ENCODE data around the gene TMSB10. TPM values are rescaled to one million over a fixed set of nuclear protein-coding genes. Genes with fewer than 3 reads are reported as not detected.
A peak's percentile ranks its signal among the peaks of the same experiment; 100 is the strongest.

Gene TMSB10
- total and polyA plus RNA-seq, 8 donors: 134 to 1,099 (median 328) TPM

DNA sequence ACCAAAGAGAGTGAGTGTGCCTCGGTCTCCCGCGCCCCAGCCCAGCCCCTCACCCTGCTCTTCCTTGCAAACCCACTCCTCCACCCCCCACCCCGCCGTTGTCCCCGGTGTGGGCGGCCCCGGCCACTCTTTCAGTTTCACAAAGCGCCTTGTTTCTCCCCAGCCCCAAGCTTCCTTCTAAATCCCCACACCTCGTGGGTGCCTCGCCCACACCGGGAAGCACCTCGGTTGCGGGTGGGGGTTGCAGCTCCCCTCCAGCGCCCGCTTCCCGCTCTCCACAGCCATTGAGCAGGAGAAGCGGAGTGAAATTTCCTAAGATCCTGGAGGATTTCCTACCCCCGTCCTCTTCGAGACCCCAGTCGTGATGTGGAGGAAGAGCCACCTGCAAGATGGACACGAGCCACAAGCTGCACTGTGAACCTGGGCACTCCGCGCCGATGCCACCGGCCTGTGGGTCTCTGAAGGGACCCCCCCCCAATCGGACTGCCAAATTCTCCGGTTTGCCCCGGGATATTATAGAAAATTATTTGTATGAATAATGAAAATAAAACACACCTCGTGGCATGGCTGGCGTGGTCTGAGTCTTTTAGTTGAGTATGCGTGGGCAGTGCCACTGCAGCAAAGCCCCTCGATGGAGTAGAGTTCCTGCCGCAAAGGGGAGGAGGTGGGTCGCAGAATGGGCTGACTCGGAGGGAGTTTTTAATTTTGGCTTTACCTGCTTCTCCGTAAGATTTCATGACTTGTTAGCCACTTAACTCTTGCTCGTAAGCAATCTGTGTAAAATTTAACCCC lies 848 bp downstream of the TMSB10 start:
- ATAC-seq: peak; percentile 25 to 44 (median 35)
- Histone ChIP-seq H3K27me3 (no peaks in the 10 kb centered on the region), H3K27ac (peak overlapping the region; percentile 78 to 95 (median 90)), H3K4me3 (peak overlapping the region; percentile 86 to 99 (median 98)), H3K36me3 (no peaks in the 10 kb centered on the region), H3K4me1 (peaks cover 0 to 4% (median 0%) of the 10 kb centered on the region in 3 donors), H3K9me3 (no peaks in the 10 kb centered on the region)
- DNase-seq: peak in 5 of 6 donors; percentile 33 to 71 (median 54)
- WGBS, 2 donors: 1 to 2% methylated on average over 30 to 38 of the region's 38 CpGs
- TF ChIP-seq, protein P1, sequence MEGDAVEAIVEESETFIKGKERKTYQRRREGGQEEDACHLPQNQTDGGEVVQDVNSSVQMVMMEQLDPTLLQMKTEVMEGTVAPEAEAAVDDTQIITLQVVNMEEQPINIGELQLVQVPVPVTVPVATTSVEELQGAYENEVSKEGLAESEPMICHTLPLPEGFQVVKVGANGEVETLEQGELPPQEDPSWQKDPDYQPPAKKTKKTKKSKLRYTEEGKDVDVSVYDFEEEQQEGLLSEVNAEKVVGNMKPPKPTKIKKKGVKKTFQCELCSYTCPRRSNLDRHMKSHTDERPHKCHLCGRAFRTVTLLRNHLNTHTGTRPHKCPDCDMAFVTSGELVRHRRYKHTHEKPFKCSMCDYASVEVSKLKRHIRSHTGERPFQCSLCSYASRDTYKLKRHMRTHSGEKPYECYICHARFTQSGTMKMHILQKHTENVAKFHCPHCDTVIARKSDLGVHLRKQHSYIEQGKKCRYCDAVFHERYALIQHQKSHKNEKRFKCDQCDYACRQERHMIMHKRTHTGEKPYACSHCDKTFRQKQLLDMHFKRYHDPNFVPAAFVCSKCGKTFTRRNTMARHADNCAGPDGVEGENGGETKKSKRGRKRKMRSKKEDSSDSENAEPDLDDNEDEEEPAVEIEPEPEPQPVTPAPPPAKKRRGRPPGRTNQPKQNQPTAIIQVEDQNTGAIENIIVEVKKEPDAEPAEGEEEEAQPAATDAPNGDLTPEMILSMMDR (IDR thresholded peaks at IDR 0.05): no peak
- FAIRE-seq: no peak
- intact Hi-C loops (cut with DNase I): no loop called here

DNA sequence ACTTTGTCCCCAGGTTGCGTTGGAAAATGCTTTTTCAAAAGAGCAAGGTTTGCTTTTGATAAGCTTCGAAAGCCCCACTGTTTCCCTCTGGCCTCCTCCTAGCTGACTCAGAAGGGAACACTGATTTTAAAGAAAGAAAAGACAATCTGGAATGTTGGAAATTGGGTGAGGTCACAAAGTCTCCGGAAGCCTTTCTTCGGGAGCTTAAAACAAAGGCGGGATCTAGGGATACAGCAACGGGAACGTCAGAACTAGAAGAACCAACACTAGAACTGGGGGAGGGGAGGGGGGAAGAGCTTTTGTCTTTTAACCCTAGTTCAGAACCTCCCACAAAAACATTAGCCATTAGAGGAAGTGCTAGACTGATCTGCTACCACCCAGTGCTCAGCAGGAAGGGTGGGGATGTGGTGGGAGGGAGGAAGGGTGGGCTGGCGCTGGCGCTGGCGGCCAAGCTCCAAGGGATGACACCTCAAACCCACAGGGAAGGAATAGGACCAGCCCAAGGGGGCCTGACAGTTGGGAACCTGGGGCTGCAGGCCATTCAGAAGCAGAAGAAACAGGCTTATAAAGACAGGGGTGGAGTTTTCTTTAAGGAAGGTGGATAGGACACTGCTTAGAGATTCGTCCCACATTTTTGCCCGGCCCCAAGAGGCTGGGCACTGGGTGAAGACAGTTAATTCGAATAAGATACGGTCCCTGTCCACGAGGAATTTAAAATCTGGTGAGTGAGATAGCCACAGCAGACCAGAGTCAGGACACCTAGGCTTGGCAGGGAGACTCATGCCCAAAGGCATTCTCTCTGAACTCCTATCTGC lies 1.7 kb downstream of the TMSB10 start:
- TF ChIP-seq, protein P1 (IDR thresholded peaks at IDR 0.05): no peak
- 36 to 37% methylated on average over 15 of the region's 15 CpGs for WGBS, 2 donors
- intact Hi-C loops (cut with DNase I): no loop called here

DNA sequence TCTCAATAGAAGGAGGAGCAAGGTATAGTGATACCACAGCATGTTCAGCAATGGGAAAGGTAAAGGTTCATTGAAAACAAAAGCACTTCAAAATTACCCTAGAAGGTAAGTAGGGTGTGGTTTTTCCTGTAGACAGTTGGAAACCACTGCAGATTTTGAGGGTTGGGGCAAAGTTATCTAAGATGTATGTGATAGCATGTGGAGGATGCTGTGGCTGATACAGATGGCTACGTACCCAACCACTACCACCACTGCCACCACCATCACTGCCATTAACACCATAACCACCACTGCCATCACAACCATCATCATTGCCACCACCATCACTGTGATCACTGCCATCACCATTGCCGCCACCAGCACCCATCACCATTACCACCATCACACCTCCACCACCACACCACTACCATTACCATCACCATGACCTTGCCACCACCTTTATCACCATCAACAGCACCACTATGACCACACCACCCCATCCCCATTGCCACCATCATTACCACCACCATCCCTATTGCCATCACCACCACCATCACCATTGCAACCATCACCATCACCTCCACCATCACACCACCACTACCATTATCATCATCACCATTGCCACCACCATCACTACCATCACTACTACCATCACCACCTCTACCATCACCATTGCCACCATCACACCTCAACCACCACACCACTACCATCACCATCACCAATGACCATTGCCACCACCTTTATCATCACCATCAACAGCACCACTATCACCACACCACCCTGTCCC lies 3.7 kb downstream of the TMSB10 start:
- DNase-seq: no peak
- Histone ChIP-seq H3K4me1 (peaks cover 0 to 4% (median 0%) of the 10 kb centered on the region in 3 donors), H3K27ac (no peak overlapping the region), H3K27me3 (no peaks in the 10 kb centered on the region), H3K9me3 (no peaks in the 10 kb centered on the region), H3K4me3 (no peak overlapping the region), H3K36me3 (no peaks in the 10 kb centered on the region)
- no peak for FAIRE-seq
- WGBS, 2 donors: 98 to 100% methylated on average over 2 of the region's 2 CpGs
- TF ChIP-seq, protein P1 (IDR thresholded peaks at IDR 0.05): no peak
- ATAC-seq: no peak
- intact Hi-C loops (cut with DNase I): no loop called here

More for the DNA sequence above, 1.7 kb downstream of the TMSB10 start:
- Histone ChIP-seq H3K27me3 (no peaks in the 10 kb centered on the region), H3K27ac (peak overlapping the region in 3 of 4 donors; percentile 78 to 95 (median 91)), H3K4me3 (peak overlapping the region; percentile 86 to 99 (median 98)), H3K9me3 (no peaks in the 10 kb centered on the region), H3K4me1 (peaks cover 0 to 4% (median 0%) of the 10 kb centered on the region in 3 donors), H3K36me3 (no peaks in the 10 kb centered on the region)
- no peak for FAIRE-seq
- ATAC-seq: peak in 3 of 4 donors; percentile 8 to 31 (median 21)
- peak in 3 of 6 donors; percentile 9 to 54 (median 34) for DNase-seq

DNA sequence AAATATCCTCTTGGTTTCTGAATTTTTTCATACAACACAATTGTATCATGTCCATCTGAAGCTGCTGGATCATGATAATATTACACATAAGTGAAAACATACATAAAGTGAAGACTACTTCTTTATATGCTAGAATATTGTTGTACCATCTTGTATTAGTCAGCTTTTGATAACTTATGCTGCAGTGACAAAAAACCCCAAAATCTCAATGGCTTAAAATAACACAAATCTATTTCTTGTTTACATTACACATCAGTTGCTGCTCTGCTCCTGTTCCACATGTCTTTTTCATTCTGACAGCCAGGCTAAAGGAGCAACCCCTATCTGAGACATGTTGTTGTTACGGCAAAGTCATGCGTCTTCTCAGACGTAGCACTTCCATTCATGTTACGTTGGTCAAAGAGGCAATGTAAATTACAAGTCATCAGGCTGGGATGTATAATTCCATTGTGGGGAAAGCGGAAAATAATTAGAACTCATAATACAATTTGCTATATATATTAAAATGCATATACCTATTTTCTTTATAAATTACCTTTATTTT lies 5.8 kb downstream of the TMSB10 start:
- no peaks in the 10 kb centered on the region for H3K9me3 ChIP-seq
- H3K4me1 ChIP-seq: no peaks in the 10 kb centered on the region
- no peak overlapping the region for H3K27ac ChIP-seq
- FAIRE-seq (no peak), ATAC-seq (no peak), DNase-seq (no peak)
- no peak overlapping the region for H3K4me3 ChIP-seq
- H3K36me3 ChIP-seq: no peaks in the 10 kb centered on the region
- intact Hi-C loops (cut with DNase I): no loop called here
- WGBS, 2 donors: 96 to 99% methylated on average over 5 of the region's 5 CpGs
- TF ChIP-seq, protein P1 (IDR thresholded peaks at IDR 0.05): no peak
- no peaks in the 10 kb centered on the region for H3K27me3 ChIP-seq

Data from pancreas (tissue), 10 donors.